ENCODE measurements around the gene RPL35. TPM values are rescaled to one million over a fixed set of nuclear protein-coding genes. Genes with fewer than 3 reads are reported as not detected.

RPL35 gene
- total and polyA plus RNA-seq, 2 of the 8 experiments (the other 6 are each of a cell fraction or from before 2014, with no cell fraction given): 1,831 to 2,448 TPM

DNA sequence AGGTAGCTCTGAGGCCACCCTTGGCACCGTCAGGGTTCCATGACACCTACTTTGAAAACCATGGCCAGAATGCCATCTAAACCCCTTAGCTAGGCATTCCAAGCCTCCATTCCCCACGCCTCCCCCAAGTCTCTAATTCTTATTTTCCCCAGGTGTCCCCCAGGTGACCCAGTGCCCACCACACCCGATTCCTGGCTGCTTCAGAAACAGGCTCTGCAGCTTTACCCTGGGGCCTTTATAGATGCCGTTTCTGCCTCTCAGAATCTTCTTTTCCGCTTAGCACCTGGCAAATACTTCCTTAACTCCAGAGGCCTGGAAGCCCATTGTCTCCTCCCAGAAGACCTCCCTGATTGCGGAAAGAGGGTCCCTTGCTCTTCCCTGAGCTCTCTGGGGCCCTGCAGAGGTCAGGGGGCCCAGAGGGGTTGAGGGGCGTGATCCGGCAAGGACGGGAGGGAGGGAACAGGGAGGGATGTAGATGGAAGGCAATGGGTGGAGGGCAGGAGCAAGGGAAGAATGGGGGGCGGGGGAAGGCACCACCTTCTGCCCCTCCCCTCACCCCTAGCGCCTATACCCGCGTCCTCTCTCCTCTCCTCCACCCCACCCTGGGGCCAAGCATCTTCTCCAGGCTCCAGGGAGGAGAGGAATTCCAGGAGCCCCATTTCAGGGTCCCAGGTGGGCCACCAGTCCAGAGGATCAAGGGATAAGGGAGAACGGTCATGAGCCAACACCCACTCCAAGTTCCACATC, 20.5 kb downstream of the RPL35 start (continued):
- no peak for TF ChIP-seq CTCF (IDR thresholded peaks at IDR 0.05; ENCODE audit: control extremely low read depth in 1 of 3, insufficient read depth in 1 of 3, low read depth in 1 of 3, low read length in 3 of 3)
- no peak for TF ChIP-seq NANOG (IDR thresholded peaks at IDR 0.05; ENCODE audit: insufficient read depth, low read depth, low read length, poor library complexity, severe bottlenecking)
- TF ChIP-seq SP2 (IDR thresholded peaks at IDR 0.05; ENCODE audit: low read length): no peak
- no peak for TF ChIP-seq POLR2A (IDR thresholded peaks at IDR 0.05; ENCODE audit: control extremely low read depth in 1 of 2, low read depth in 2 of 2, low read length in 2 of 2)
- TF ChIP-seq SP4 (IDR thresholded peaks at IDR 0.05; ENCODE audit: low read length): no peak
- TF ChIP-seq JUND (IDR thresholded peaks at IDR 0.05; ENCODE audit: low read length): no peak
